ENCODE results near the gene STEAP4. TPM values are rescaled to one million over a fixed set of nuclear protein-coding genes. Genes with fewer than 3 reads are reported as not detected.

STEAP4 gene
- total RNA-seq, 1 donor, result 5.4 TPM

DNA sequence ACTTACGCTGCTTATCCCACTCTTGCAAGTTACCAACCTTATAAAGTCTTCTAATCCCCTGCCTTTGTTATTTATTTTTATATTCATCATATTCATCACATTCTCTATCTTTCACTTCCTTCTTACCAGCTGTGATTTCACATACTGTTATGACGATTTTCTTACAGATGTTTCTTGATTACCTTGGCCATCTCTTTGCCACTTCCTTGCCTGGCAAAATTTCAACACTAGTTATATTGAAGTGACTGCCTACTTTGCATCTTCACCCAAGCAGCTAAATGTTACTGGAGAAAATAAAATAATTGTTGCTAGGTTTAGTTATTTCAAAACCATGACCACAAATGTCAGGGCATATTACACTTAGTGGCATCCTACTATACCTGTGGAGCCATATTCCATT is 8.8 kb upstream of the STEAP4 start:
- no peaks in the 10 kb centered on the region for H3K9me3 ChIP-seq (ENCODE audit: low read depth, low read length)
- no peak overlapping the region for H3K4me3 ChIP-seq (ENCODE audit: insufficient read depth, low read length)
- no peaks in the 10 kb centered on the region for H3K79me2 ChIP-seq (ENCODE audit: insufficient read depth, low read length)
- H3K36me3 ChIP-seq (ENCODE audit: insufficient read depth, low read length), result no peaks in the 10 kb centered on the region
- no peak overlapping the region for H2AFZ ChIP-seq (ENCODE audit: low read length)
- H3K27ac ChIP-seq (ENCODE audit: low read depth, low read length), result no peak overlapping the region
- no peaks in the 10 kb centered on the region for H3K27me3 ChIP-seq (ENCODE audit: insufficient read depth, low read length)
- no peak for DNase-seq (ENCODE audit: insufficient read length, low spot score, missing footprints)
- peaks cover 5% of the 10 kb centered on the region for H3K4me1 ChIP-seq (ENCODE audit: insufficient read depth, low read length)
- no peak overlapping the region for H3K4me2 ChIP-seq (ENCODE audit: insufficient read depth, low read length)
- no peaks in the 10 kb centered on the region for H4K20me1 ChIP-seq (ENCODE audit: insufficient read depth, low read length)
- no peak for TF ChIP-seq CTCF (IDR thresholded peaks at IDR 0.05; ENCODE audit: extremely low read depth, low read depth, low read length)

GRCh38 chr7:88314061-88314491 is 7.4 kb upstream of the STEAP4 start:
- Histone ChIP-seq H2AFZ (ENCODE audit: low read length) (no peak overlapping the region), H3K36me3 (ENCODE audit: insufficient read depth, low read length) (no peaks in the 10 kb centered on the region), H3K4me2 (ENCODE audit: insufficient read depth, low read length) (no peak overlapping the region), H3K27me3 (ENCODE audit: insufficient read depth, low read length) (no peaks in the 10 kb centered on the region), H3K4me1 (ENCODE audit: insufficient read depth, low read length) (peaks cover 5% of the 10 kb centered on the region), H3K9me3 (ENCODE audit: low read depth, low read length) (no peaks in the 10 kb centered on the region), H3K27ac (ENCODE audit: low read depth, low read length) (no peak overlapping the region), H3K79me2 (ENCODE audit: insufficient read depth, low read length) (no peaks in the 10 kb centered on the region), H3K4me3 (ENCODE audit: insufficient read depth, low read length) (no peak overlapping the region), H4K20me1 (ENCODE audit: insufficient read depth, low read length) (no peaks in the 10 kb centered on the region)
- TF ChIP-seq CTCF (IDR thresholded peaks at IDR 0.05; ENCODE audit: extremely low read depth, low read depth, low read length), result no peak
- DNase-seq (ENCODE audit: insufficient read length, low spot score, missing footprints), result no peak

DNA sequence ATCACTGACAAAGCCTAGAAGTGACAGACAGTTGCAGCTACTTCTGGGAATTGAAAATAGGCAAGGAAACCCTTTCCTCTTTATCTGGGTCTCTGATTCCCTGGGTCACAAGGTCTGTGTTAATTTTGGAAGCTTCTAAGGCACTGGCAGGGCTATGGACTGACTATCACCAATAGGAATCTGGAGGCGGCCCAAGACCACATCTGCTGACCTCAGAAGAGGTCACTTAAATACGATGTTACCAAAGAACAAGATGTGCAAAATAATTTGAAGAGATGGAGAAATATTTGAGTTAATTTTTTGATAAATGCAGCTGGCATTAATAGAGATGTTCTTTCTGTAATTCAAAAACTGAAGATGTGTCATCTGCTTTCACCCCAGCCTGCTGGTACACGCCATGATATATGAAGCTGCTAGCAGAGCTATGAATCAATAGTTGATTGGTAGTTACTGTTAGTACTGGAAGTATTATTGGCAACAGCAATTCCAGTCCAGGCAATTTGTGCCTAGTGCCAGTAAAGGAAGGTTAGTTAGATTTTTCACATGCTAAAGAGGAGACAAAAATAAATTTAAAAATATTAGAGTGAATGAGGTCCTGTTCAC is 5.5 kb upstream of the STEAP4 start:
- no peak overlapping the region for H3K4me2 ChIP-seq (ENCODE audit: insufficient read depth, low read length)
- H3K79me2 ChIP-seq (ENCODE audit: insufficient read depth, low read length), result no peaks in the 10 kb centered on the region
- no peak for TF ChIP-seq CTCF (IDR thresholded peaks at IDR 0.05; ENCODE audit: extremely low read depth, low read depth, low read length)

GRCh38 chr7:88311675-88312036 is 5.0 kb upstream of the STEAP4 start:
- peaks cover 5% of the 10 kb centered on the region for H3K4me1 ChIP-seq (ENCODE audit: insufficient read depth, low read length)
- H4K20me1 ChIP-seq (ENCODE audit: insufficient read depth, low read length), result no peaks in the 10 kb centered on the region
- no peaks in the 10 kb centered on the region for H3K36me3 ChIP-seq (ENCODE audit: insufficient read depth, low read length)
- H3K4me3 ChIP-seq (ENCODE audit: insufficient read depth, low read length), result no peak overlapping the region
- no peak for TF ChIP-seq CTCF (IDR thresholded peaks at IDR 0.05; ENCODE audit: extremely low read depth, low read depth, low read length)
- no peak overlapping the region for H3K4me2 ChIP-seq (ENCODE audit: insufficient read depth, low read length)
- no peaks in the 10 kb centered on the region for H3K79me2 ChIP-seq (ENCODE audit: insufficient read depth, low read length)
- H3K9me3 ChIP-seq (ENCODE audit: low read depth, low read length), result no peaks in the 10 kb centered on the region
- no peak overlapping the region for H3K27ac ChIP-seq (ENCODE audit: low read depth, low read length)
- peaks cover 4% of the 10 kb centered on the region for H3K27me3 ChIP-seq (ENCODE audit: insufficient read depth, low read length)
- DNase-seq (ENCODE audit: insufficient read length, low spot score, missing footprints), result no peak
- H2AFZ ChIP-seq (ENCODE audit: low read length), result no peak overlapping the region

More for the DNA sequence above, 5.5 kb upstream of the STEAP4 start:
- Histone ChIP-seq H2AFZ (ENCODE audit: low read length) (no peak overlapping the region), H4K20me1 (ENCODE audit: insufficient read depth, low read length) (no peaks in the 10 kb centered on the region), H3K27ac (ENCODE audit: low read depth, low read length) (no peak overlapping the region), H3K4me3 (ENCODE audit: insufficient read depth, low read length) (no peak overlapping the region), H3K9me3 (ENCODE audit: low read depth, low read length) (no peaks in the 10 kb centered on the region), H3K27me3 (ENCODE audit: insufficient read depth, low read length) (peaks cover under 1% of the 10 kb centered on the region), H3K4me1 (ENCODE audit: insufficient read depth, low read length) (peaks cover 5% of the 10 kb centered on the region), H3K36me3 (ENCODE audit: insufficient read depth, low read length) (no peaks in the 10 kb centered on the region)
- no peak for DNase-seq (ENCODE audit: insufficient read length, low spot score, missing footprints)
